A673 (cell line): ENCODE measurements around the gene KIF2A. TPM values are rescaled to one million over a fixed set of nuclear protein-coding genes. Genes with fewer than 3 reads are reported as not detected.

Experiments used
- BruUV-seq: library from RNA; stranded (reverse); fragments of 400-500 nt; replicated peaks from 2 replicates; lab custom pipeline; 2021; lab: Mats Ljungman, UMichigan
- CTCF ChIA-PET: fragments of 300-600 bp; sonication (Branson Sonifier 250); formaldehyde crosslinking; loops from one replicate; lab custom pipeline; 2022; ENCODE audit warnings: antibody characterized with exemption; lab: Charles Lee
- POLR2A ChIA-PET: fragments of 300-600 bp; sonication (Branson Sonifier 250); formaldehyde crosslinking; loops from one replicate; lab custom pipeline; 2022; ENCODE audit warnings: antibody characterized with exemption; ENCODE audit not compliant: low non-redundant PET; lab: Charles Lee
- DNase-seq: peaks from one replicate; pipeline ENCODE4 v3.0.0-alpha.2; 2015; ENCODE audit warnings: low spot score
- H3K27ac ChIP-seq: fragments of 200-600 bp; sonication (generic); 2 replicates; pipeline ENCODE4 v1.5.1; 2016; ENCODE audit warnings: mixed run types, low read depth, mild to moderate bottlenecking, mixed read lengths, antibody characterized with exemption, low read length; ENCODE audit not compliant: poor library complexity, severe bottlenecking
- H3K27me3 ChIP-seq: fragments of 200-600 bp; sonication (generic); replicated peaks from 2 replicates; pipeline ENCODE4 v1.6.1; 2017; ENCODE audit warnings: mixed run types, low read depth, mild to moderate bottlenecking, mixed read lengths, antibody characterized with exemption, low read length; ENCODE audit not compliant: insufficient read depth, poor library complexity
- H3K36me3 ChIP-seq: fragments of 200-600 bp; sonication (generic); 2 replicates; pipeline ENCODE4 v1.6.1; 2016; ENCODE audit warnings: mixed run types, mild to moderate bottlenecking, mixed read lengths, antibody characterized with exemption, low read length; ENCODE audit not compliant: insufficient read depth, poor library complexity, severe bottlenecking
- H3K4me1 ChIP-seq: fragments of 200-600 bp; sonication (generic); 2 replicates; pipeline ENCODE4 v1.6.1; 2017; ENCODE audit warnings: mixed run types, mild to moderate bottlenecking, mixed read lengths, antibody characterized with exemption, low read length; ENCODE audit not compliant: insufficient read depth, poor library complexity, severe bottlenecking
- H3K4me3 ChIP-seq: fragments of 200-600 bp; sonication (generic); 2 replicates; pipeline ENCODE4 v1.5.1; 2016; ENCODE audit warnings: low read depth, mixed run types, mild to moderate bottlenecking, mixed read lengths, low read length; ENCODE audit not compliant: poor library complexity, severe bottlenecking
- H3K9me3 ChIP-seq: fragments of 200-600 bp; sonication (generic); 2 replicates; pipeline ENCODE4 v1.6.1; 2016; ENCODE audit warnings: mixed run types, low read depth, mild to moderate bottlenecking, mixed read lengths, antibody characterized with exemption, low read length; ENCODE audit not compliant: poor library complexity, severe bottlenecking
- EZH2 ChIP-seq: fragments of 200-600 bp; sonication (generic); IDR thresholded peaks from 2 replicates; pipeline ENCODE4 v1.6.1; 2017; ENCODE audit warnings: borderline replicate concordance, low read depth, mild to moderate bottlenecking, mixed read lengths, antibody characterized with exemption, low read length; ENCODE audit not compliant: poor library complexity, severe bottlenecking
- intact Hi-C: fragments of 100-400 bp; cut with micrococcal nuclease; formaldehyde crosslinking; loops from one replicate; pipeline ENCODE4 v1.10.0; 2022; ENCODE audit not compliant: unreplicated experiment
- total RNA-seq: library from RNA; stranded (reverse); gene quantifications from 2 replicates; pipeline ENCODE4 v1.2.3, GENCODE V29; 2021
- TF ChIP-seq, protein P1 (sequence below): fragments of 300-800, 200-600 bp; sonication (generic); conservative IDR thresholded peaks from 2 replicates; pipeline ENCODE4 v1.5.1; 2017; ENCODE audit warnings: low read depth, mild to moderate bottlenecking, antibody characterized with exemption, low read length, moderate library complexity, mixed read lengths

Gene KIF2A
- total RNA-seq, 1 experiment from 2014 or later: 92.4 TPM

DNA sequence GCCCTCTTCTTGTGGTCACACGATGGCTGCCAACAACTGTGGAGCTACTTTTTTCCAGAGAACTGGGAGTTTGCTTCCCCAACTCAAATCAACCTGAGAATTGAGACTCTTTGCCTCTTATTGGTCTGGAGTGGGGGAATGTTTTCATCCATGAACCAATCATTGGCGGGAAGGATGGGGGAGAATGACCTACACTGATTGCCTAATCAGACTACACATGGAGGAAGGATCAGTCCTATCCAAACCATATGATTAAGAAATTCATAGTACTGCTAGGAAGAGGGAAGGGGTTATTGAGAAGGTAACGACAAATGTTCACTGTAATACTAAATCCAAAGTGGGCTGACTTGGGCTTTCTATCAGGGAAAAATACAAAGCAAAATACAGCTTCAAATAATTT lies 7.9 kb upstream of the KIF2A start:
- Histone ChIP-seq H3K4me3 (no peak overlapping the region), H3K9me3 (no peaks in the 10 kb centered on the region), H3K27ac (no peak overlapping the region), H3K36me3 (no peaks in the 10 kb centered on the region), H3K27me3 (no peaks in the 10 kb centered on the region), H3K4me1 (no peaks in the 10 kb centered on the region)
- no peak for DNase-seq
- TF ChIP-seq, protein P1, sequence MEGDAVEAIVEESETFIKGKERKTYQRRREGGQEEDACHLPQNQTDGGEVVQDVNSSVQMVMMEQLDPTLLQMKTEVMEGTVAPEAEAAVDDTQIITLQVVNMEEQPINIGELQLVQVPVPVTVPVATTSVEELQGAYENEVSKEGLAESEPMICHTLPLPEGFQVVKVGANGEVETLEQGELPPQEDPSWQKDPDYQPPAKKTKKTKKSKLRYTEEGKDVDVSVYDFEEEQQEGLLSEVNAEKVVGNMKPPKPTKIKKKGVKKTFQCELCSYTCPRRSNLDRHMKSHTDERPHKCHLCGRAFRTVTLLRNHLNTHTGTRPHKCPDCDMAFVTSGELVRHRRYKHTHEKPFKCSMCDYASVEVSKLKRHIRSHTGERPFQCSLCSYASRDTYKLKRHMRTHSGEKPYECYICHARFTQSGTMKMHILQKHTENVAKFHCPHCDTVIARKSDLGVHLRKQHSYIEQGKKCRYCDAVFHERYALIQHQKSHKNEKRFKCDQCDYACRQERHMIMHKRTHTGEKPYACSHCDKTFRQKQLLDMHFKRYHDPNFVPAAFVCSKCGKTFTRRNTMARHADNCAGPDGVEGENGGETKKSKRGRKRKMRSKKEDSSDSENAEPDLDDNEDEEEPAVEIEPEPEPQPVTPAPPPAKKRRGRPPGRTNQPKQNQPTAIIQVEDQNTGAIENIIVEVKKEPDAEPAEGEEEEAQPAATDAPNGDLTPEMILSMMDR: no peak
- TF ChIP-seq EZH2: no peak
- intact Hi-C loops: no loop called here
- POLR2A ChIA-PET: no interaction called here
- no TSS peak for BruUV-seq
- CTCF ChIA-PET: no interaction called here

DNA sequence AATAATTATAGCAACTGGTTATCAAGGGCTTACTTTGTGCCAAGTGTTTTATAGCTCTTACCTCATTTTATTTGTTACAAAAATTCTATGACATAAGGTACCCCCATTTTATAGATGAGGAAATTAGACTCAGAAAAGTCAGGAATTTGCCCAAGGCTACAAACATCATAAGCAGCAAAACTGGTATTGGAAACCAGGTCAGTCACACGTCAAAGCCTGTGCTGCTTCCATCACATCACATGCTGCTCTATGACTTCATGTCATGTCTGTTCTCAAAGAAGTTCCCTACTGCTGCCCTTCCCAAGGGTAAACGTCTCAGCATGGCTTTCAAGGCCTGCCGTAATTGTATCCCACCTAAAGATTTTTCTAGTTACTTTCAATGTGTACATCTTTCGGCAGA lies 6.9 kb upstream of the KIF2A start:
- BruUV-seq: no TSS peak
- CTCF ChIA-PET: no interaction called here
- H3K36me3 ChIP-seq: no peaks in the 10 kb centered on the region
- intact Hi-C loops: no loop called here
- no peak for DNase-seq
- no peak for TF ChIP-seq EZH2
- TF ChIP-seq, protein P1: no peak
- H3K4me1 ChIP-seq: no peaks in the 10 kb centered on the region
- H3K9me3 ChIP-seq: no peaks in the 10 kb centered on the region
- H3K4me3 ChIP-seq: no peak overlapping the region
- POLR2A ChIA-PET: no interaction called here
- no peaks in the 10 kb centered on the region for H3K27me3 ChIP-seq
- H3K27ac ChIP-seq: no peak overlapping the region

DNA sequence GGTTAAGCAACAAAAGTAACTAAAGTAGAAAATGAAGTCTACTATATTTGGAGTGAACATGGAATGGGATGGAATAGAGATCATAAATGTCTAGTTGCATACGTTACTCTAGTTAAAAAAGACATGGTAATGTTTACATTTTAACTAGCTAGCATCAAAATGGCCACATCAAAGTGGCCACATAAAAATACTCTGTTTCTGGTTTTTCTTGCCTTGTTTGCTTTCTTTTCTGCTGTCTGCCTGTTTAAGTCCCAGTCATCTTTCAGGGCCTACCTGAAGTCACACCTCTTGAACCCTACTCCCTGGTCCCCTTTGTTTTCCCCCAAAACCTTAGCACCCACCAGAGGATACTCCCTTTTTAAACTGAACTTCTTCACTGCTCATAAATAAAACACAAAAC lies 6.4 kb upstream of the KIF2A start:
- POLR2A ChIA-PET: no interaction called here
- Histone ChIP-seq H3K36me3 (no peaks in the 10 kb centered on the region), H3K27me3 (no peaks in the 10 kb centered on the region), H3K27ac (no peak overlapping the region), H3K4me3 (no peak overlapping the region), H3K9me3 (no peaks in the 10 kb centered on the region), H3K4me1 (no peaks in the 10 kb centered on the region)
- BruUV-seq: no TSS peak
- no peak for DNase-seq
- intact Hi-C loops: no loop called here
- TF ChIP-seq, protein P1: no peak
- CTCF ChIA-PET: no interaction called here
